K562 (cell line): Measurements from ENCODE around the gene GPSM3. TPM values are rescaled to one million over a fixed set of nuclear protein-coding genes. Genes with fewer than 3 reads are reported as not detected.
A peak's percentile ranks its signal among the peaks of the same experiment; 100 is the strongest.

ENCODE experiments used
- ATAC-seq: fragments of 200-7000 bp; cut with Tn5 transposase; 3 replicates; pipeline ENCODE4 v1.9.1; 2020; ENCODE audit warnings: moderate library complexity
- BruUV-seq: library from RNA; stranded (reverse); fragments of 400-500 nt; replicated peaks from 2 replicates; lab custom pipeline; 2021; lab: Mats Ljungman, UMichigan
- CTCF ChIA-PET: fragments of 300-600 bp; formaldehyde crosslinking; extraction: SDS; loops from one replicate; lab custom pipeline; 2021; ENCODE audit warnings: low intra/inter-chr PET ratio; lab: Yijun Ruan, JAX
- POLR2A ChIA-PET: fragments of 300-600, 350-650 bp; sonication (Branson Sonifier 250); formaldehyde crosslinking; extraction: SDS; loops from one replicate; lab custom pipeline; 2021; ENCODE audit warnings: antibody characterized with exemption, inconsistent platforms; lab: Yijun Ruan, JAX
- DNase-seq, 4 experiments: peaks; one replicate each; pipeline versions ENCODE4 v3.0.0 to v3.0.0-alpha.2; 2011 to 2018; ENCODE audit warnings: low spot score in 3 of 4, mixed read lengths in 3 of 4; ENCODE audit errors: extremely low read depth in 1 of 4
- FAIRE-seq: peaks from 2 replicates; lab custom pipeline; 2011; peaks lifted over from hg19 to GRCh38; lab: Jason Lieb, UNC
- H2AFZ ChIP-seq: 2 replicates; pipeline ENCODE4 v1.6.0; 2011; ENCODE audit warnings: low read depth, low read length, control low read depth, inconsistent platforms
- H3K27ac ChIP-seq: fragments of 200-600 bp; 3 replicates; pipeline ENCODE4 v1.8.0; 2011; ENCODE audit warnings: low read depth, mild to moderate bottlenecking, control low read depth, inconsistent platforms, low read length, moderate library complexity, mixed read lengths; ENCODE audit errors: extremely low read depth
- H3K27me3 ChIP-seq, 2 experiments: fragments of 300-600 bp in 1 of 2; 2 replicates in 1 of 2; 3 replicates in 1 of 2; pipeline versions ENCODE4 v1.6.0 to v1.8.0; 2011; ENCODE audit warnings: inconsistent platforms in 2 of 2, low read length in 2 of 2, mild to moderate bottlenecking in 1 of 2, mixed read lengths in 1 of 2, moderate library complexity in 1 of 2; ENCODE audit not compliant: control insufficient read depth in 2 of 2, insufficient read depth in 2 of 2
- H3K36me3 ChIP-seq: fragments of 300-600 bp; 3 replicates; pipeline ENCODE4 v1.8.0; 2011; ENCODE audit warnings: mild to moderate bottlenecking, low read length, inconsistent platforms; ENCODE audit not compliant: control insufficient read depth, insufficient read depth
- H3K4me1 ChIP-seq, 2 experiments: fragments of 200-600 bp in 1 of 2; replicated peaks in 1 of 2; 2 replicates in 1 of 2; 3 replicates in 1 of 2; pipeline versions ENCODE4 v1.5.1 to v1.8.0; 2011; ENCODE audit warnings: inconsistent platforms in 2 of 2, low read length in 2 of 2, mild to moderate bottlenecking in 1 of 2, mixed read lengths in 1 of 2, moderate library complexity in 1 of 2; ENCODE audit not compliant: control insufficient read depth in 2 of 2, insufficient read depth in 2 of 2
- H3K4me2 ChIP-seq: 2 replicates; pipeline ENCODE4 v1.6.1; 2011; ENCODE audit warnings: low read length, control low read depth, inconsistent platforms, mixed read lengths; ENCODE audit not compliant: insufficient read depth
- H3K4me3 ChIP-seq: fragments of 200-600 bp; sonication (generic), shearing (Covaris generic); 2 replicates; pipeline ENCODE4 v1.5.1; 2016; ENCODE audit warnings: control low read depth, inconsistent platforms
- H3K79me2 ChIP-seq: fragments of 200-600 bp; 3 replicates; pipeline ENCODE4 v1.8.0; 2011; ENCODE audit warnings: low read length, inconsistent platforms; ENCODE audit not compliant: control insufficient read depth, insufficient read depth
- H3K9ac ChIP-seq, 2 experiments: 2 replicates each; pipeline versions ENCODE4 v1.6.0 to v1.6.1; 2011; ENCODE audit warnings: low read depth in 2 of 2, low read length in 2 of 2, control low read depth in 1 of 2, inconsistent platforms in 1 of 2, mild to moderate bottlenecking in 1 of 2, mixed read lengths in 1 of 2; ENCODE audit not compliant: insufficient read depth in 1 of 2
- H3K9me1 ChIP-seq: one replicate; pipeline ENCODE4 v1.6.0; 2011; ENCODE audit warnings: inconsistent platforms, mild to moderate bottlenecking, low read length, moderate library complexity; ENCODE audit not compliant: control insufficient read depth, insufficient read depth
- H3K9me3 ChIP-seq: replicated peaks from 2 replicates; pipeline ENCODE4 v1.5.1; 2011; ENCODE audit warnings: low read depth, low read length, inconsistent platforms; ENCODE audit not compliant: control insufficient read depth, insufficient read depth
- H4K20me1 ChIP-seq: replicated peaks from 2 replicates; pipeline ENCODE4 v1.6.1; 2011; ENCODE audit warnings: low read length, inconsistent platforms, mixed read lengths; ENCODE audit not compliant: control insufficient read depth, insufficient read depth
- KDM1A ChIP-seq, 2 experiments: fragments of 450-650 bp; IDR thresholded peaks; 2 replicates each; pipeline ENCODE4 v1.6.1; 2016; ENCODE audit warnings: mild to moderate bottlenecking in 2 of 2
- POLR2AphosphoS2 ChIP-seq: IDR thresholded peaks from 2 replicates; pipeline ENCODE4 v1.6.1; 2012; ENCODE audit warnings: low read length, improper control_type of control experiment
- RBM22 ChIP-seq: fragments of 200-400 bp; formaldehyde crosslinking; IDR thresholded peaks from 2 replicates; pipeline ENCODE4 v1.6.1; 2018; ENCODE audit warnings: low read length, low read depth; ENCODE audit not compliant: poor library complexity, severe bottlenecking
- ZKSCAN8 ChIP-seq: fragments of 200-800 bp; sonication (Bioruptor generic); IDR thresholded peaks from 2 replicates; pipeline ENCODE4 v1.6.1; 2016; ENCODE audit warnings: missing genetic modification characterization, missing compliant biosample characterization
- WGBS: fragments of 100-300 bp; shearing (Covaris generic); methylation state at CpG from one replicate; pipeline ENCODE4 v1.1.6; 2016; ENCODE audit warnings: low coverage, mixed read lengths; ENCODE audit not compliant: insufficient coverage; ENCODE audit errors: missing lambda C conversion rate; 5-methylcytosine and 5-hydroxymethylcytosine counted together
- in situ Hi-C: fragments of 300-500 bp; cut with MboI; formaldehyde crosslinking; loops from 4 replicates; pipeline ENCODE4 v1.15.0; 2018; ENCODE audit warnings: inconsistent platforms, mixed read lengths
- intact Hi-C: fragments of 100-400 bp; cut with micrococcal nuclease; formaldehyde crosslinking; loops from 2 replicates; pipeline ENCODE4 v1.14.2; 2022
- polyA plus RNA-seq, 8 experiments: library from polyadenylated mRNA; depleted of rRNA in 4 of 8; stranded (reverse) in 5 of 8; unstranded in 3 of 8; fragments of >200 nt; fragmentation: Nextera tagmentation in 2 of 8; fragmentation: Illumina TruSeq in 1 of 8; extraction: Ambion mirVana in 2 of 8; extraction: Trizol in 1 of 8; gene quantifications; 2 replicates each; pipeline versions ENCODE4 v1.2.1 to v1.2.3, GENCODE V29; 2011 to 2014; ENCODE audit warnings: inconsistent platforms in 1 of 8, missing spikeins in 1 of 8
- total RNA-seq, 7 experiments: library from RNA; depleted of rRNA in 6 of 7; stranded (reverse); fragments of >200 nt in 6 of 7; fragmentation: Illumina TruSeq in 2 of 7; extraction: Trizol in 2 of 7; gene quantifications; 2 replicates each; pipeline versions ENCODE4 v1.2.1 to v1.2.3, GENCODE V29; 2011 to 2021; ENCODE audit warnings: low replicate concordance in 1 of 7
- TF ChIP-seq, protein P1 (sequence below): sonication (generic); formaldehyde crosslinking; IDR thresholded peaks from 2 replicates; pipeline ENCODE4 v1.8.0; 2022; ENCODE audit warnings: missing genetic modification reagents, mild to moderate bottlenecking, borderline replicate concordance

Gene GPSM3
- total and polyA plus RNA-seq, 9 of the 15 experiments (the other 6 are each of a cell fraction or from before 2014, with no cell fraction given): 5.3 to 42.6 (median 24.4) TPM

- no TSS peak for BruUV-seq
- FAIRE-seq (peak; percentile 59), ATAC-seq (no peak), DNase-seq (peak in 1 of 4 experiments; percentile 18)
- intact Hi-C loops (loop anchor here (2.0 to 10.0 kb wide), 2 partner anchors 26 to 290 kb away; partner anchors contain the start of gene ZBTB12), in situ Hi-C loops (no loop called here)
- Histone ChIP-seq H3K4me2 (peak overlapping the region; percentile 89; the same call in 1 of the 2 replicates), H3K27me3 (no peaks in the 10 kb centered on the region), H3K27ac (no peak overlapping the region), H3K4me1 (peaks cover 63 to 66% of the 10 kb centered on the region in 2 experiments), H3K36me3 (no peaks in the 10 kb centered on the region; the same call in 2 of the 3 replicates), H2AFZ (no peak overlapping the region), H4K20me1 (no peaks in the 10 kb centered on the region), H3K9me3 (no peaks in the 10 kb centered on the region), H3K9me1 (no peaks in the 10 kb centered on the region), H3K4me3 (no peak overlapping the region)
- ChIA-PET CTCF (interaction anchor here (0.6 to 1.1 kb wide), 3 partner anchors 19 to 77 kb away, joined by 3 to 6 read pairs (median 3); no protein-coding TSS in a partner anchor), POLR2A (interaction anchor here (1.0 to 2.1 kb wide), 4 partner anchors 15 to 112 kb away, joined by 3 to 23 read pairs (median 6); partner anchors contain the start of genes FKBPL and RNF5)
- 77% methylated on average over 4 of the region's 4 CpGs for WGBS
- TF ChIP-seq POLR2AphosphoS2 (no peak), RBM22 (no peak), ZKSCAN8 (CRISPR knock-in tag) (no peak), KDM1A (IDR thresholded peaks at IDR 0.05) (no peak)
- TF ChIP-seq, protein P1, sequence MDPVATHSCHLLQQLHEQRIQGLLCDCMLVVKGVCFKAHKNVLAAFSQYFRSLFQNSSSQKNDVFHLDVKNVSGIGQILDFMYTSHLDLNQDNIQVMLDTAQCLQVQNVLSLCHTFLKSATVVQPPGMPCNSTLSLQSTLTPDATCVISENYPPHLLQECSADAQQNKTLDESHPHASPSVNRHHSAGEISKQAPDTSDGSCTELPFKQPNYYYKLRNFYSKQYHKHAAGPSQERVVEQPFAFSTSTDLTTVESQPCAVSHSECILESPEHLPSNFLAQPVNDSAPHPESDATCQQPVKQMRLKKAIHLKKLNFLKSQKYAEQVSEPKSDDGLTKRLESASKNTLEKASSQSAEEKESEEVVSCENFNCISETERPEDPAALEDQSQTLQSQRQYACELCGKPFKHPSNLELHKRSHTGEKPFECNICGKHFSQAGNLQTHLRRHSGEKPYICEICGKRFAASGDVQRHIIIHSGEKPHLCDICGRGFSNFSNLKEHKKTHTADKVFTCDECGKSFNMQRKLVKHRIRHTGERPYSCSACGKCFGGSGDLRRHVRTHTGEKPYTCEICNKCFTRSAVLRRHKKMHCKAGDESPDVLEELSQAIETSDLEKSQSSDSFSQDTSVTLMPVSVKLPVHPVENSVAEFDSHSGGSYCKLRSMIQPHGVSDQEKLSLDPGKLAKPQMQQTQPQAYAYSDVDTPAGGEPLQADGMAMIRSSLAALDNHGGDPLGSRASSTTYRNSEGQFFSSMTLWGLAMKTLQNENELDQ (CRISPR knock-in tag): no peak
- TF ChIP-seq, all 486 proteins: peak for 0
- H3K9ac ChIP-seq: peak overlapping the region in 1 of 2 experiments; percentile 75; a peak in 2 of 4 replicates
- peaks cover 40% of the 10 kb centered on the region for H3K79me2 ChIP-seq
These were observed 1.9 kb upstream of the GPSM3 start for GRCh38 chr6:32194388-32194787.
